Measurements from ENCODE around the gene PRKAR2A. TPM values are rescaled to one million over a fixed set of nuclear protein-coding genes. Genes with fewer than 3 reads are reported as not detected.
"Not testable (repeated sequence)": the region's sequence is repeated elsewhere in the genome, so short reads cannot be mapped to it uniquely, and the experiment has no call there.

PRKAR2A gene
- polyA plus RNA-seq, 1 of the 3 experiments (the other 2 are of a cell fraction) = 5.2 TPM

DNA sequence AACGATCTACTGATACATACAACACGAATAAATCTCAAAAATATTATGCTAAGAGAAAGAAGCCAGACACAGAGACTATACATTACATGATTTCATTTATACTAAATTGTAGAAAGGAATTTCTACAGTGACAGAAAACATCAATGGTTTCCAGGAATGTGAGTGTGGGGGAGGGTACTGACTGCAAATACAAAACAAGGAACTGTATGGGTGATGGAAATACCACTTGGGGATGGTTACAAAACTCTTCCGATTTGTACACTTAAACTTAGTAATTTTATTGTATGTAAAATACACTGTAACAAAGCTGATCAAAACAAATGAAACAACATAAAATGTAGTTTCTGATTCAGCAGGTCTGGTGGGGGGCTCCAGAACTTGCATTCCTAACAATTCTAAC lies 84.9 kb downstream of the PRKAR2A start:
- DNase-seq = no peak
- WGBS (ENCODE audit: low lambda C conversion rate) = 94% methylated on average over 3 of the region's 3 CpGs
- Histone ChIP-seq H4K20me1 (ENCODE audit: insufficient read depth) (no peaks in the 10 kb centered on the region), H3K9ac (no peak overlapping the region), H3K4me3 (ENCODE audit: low read depth in 2 of 2, low read length in 1 of 2) (no peak overlapping the region), H3K36me3 (replicated peaks in 1 of 2; ENCODE audit: control insufficient read depth in 1 of 2, insufficient read depth in 2 of 2, low read length in 1 of 2) (peaks cover 4 to 14% of the 10 kb centered on the region in 2 experiments), H3K9me2 (no peaks in the 10 kb centered on the region), H3K9me3 (no peaks in the 10 kb centered on the region), H3K27ac (ENCODE audit: low read depth in 2 of 2, low read length in 1 of 2) (no peak overlapping the region), H3K79me2 (ENCODE audit: insufficient read depth) (no peaks in the 10 kb centered on the region), H3K4me1 (ENCODE audit: control insufficient read depth in 1 of 2, insufficient read depth in 2 of 2, low read depth in 1 of 2, low read length in 1 of 2) (no peaks in the 10 kb centered on the region), H2AFZ (ENCODE audit: low read depth) (no peak overlapping the region), H3K4me2 (no peak overlapping the region), H3K27me3 (ENCODE audit: insufficient read depth) (no peaks in the 10 kb centered on the region), H3F3A (replicated peaks; ENCODE audit: insufficient read depth) (peaks cover 5% of the 10 kb centered on the region)
- CTCF ChIA-PET = interaction anchor here (1.5 kb wide), 1 partner anchor 23 kb away, joined by 6 read pairs; no protein-coding TSS in a partner anchor
- POLR2A ChIA-PET = no interaction called here
- no peak for TF ChIP-seq CHD2 (IDR thresholded peaks at IDR 0.05; ENCODE audit: low read length, partially characterized antibody)
- TF ChIP-seq TCF12 (IDR thresholded peaks at IDR 0.05) = no peak
- no peak for TF ChIP-seq JUND (IDR thresholded peaks at IDR 0.05)
- no peak for TF ChIP-seq YY1 (IDR thresholded peaks at IDR 0.05; ENCODE audit: low read depth)

DNA sequence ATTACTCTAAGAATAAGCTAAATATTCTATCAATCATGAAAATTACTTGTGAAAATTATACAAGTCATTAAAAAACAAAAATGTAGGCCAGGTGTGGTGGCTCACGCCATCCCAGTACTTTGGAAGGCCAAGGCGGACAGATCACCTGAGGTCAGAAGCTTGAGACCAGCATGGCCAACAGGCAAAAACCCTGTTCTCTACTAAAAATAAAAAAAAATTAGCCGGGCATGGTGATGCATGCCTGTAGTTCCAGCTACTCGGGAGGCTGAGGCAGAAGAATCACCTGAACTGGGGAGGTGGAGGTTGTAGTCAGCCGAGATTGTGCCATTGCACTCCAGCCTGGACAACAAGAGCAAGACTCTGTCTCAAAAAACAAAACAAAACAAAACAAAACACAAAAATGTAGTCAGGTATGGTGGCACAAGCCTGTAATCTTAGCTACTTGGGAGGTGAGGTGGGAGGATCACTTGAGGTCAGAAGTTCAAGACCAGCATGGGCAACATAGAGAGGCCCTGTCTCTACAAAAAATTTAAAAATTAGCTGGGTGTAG lies 87.6 kb downstream of the PRKAR2A start:
- DNase-seq; H3K4me1 ChIP-seq (ENCODE audit: control insufficient read depth in 1 of 2, insufficient read depth in 2 of 2, low read depth in 1 of 2, low read length in 1 of 2); H2AFZ ChIP-seq (ENCODE audit: low read depth); H4K20me1 ChIP-seq (ENCODE audit: insufficient read depth); POLR2A ChIA-PET; H3K4me3 ChIP-seq (ENCODE audit: low read depth in 2 of 2, low read length in 1 of 2); H3K27ac ChIP-seq (ENCODE audit: low read depth in 2 of 2, low read length in 1 of 2); H3K79me2 ChIP-seq (ENCODE audit: insufficient read depth); H3K4me2 ChIP-seq; H3K9ac ChIP-seq; H3K27me3 ChIP-seq (ENCODE audit: insufficient read depth); H3K9me3 ChIP-seq; H3K9me2 ChIP-seq; H3F3A ChIP-seq (replicated peaks; ENCODE audit: insufficient read depth): not testable (repeated sequence)
- H3K36me3 ChIP-seq (replicated peaks in 1 of 2; ENCODE audit: control insufficient read depth in 1 of 2, insufficient read depth in 2 of 2, low read length in 1 of 2) = peaks cover 4 to 19% of the 10 kb centered on the region in 2 experiments
- 88% methylated on average over 5 of the region's 5 CpGs for WGBS (ENCODE audit: low lambda C conversion rate)
- CTCF ChIA-PET = interaction anchor here (1.0 to 2.3 kb wide), 3 partner anchors 20 to 563 kb away, joined by 3 to 11 read pairs (median 4); partner anchors contain the start of gene NCKIPSD

DNA sequence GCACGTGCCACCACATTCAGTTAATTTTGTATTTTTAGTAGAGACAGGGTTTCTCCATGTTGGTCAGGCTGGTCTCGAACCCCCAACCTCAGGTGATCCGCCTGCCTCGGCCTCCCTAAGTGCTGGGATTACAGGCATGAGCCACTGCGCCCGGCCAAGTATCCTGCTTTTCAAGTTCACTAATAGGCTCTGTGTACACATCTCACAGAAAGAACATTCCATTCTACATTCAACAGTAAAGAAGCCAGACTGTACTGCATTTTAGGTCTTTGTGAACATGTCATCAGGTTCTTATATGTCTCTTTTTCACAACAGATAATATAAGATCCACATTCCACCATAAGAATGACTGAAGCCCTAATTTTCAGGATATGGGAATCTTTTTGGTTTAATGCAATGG lies 88.1 kb downstream of the PRKAR2A start:
- 100% methylated on average over 5 of the region's 6 CpGs for WGBS (ENCODE audit: low lambda C conversion rate)
- DNase-seq; H3K79me2 ChIP-seq (ENCODE audit: insufficient read depth); H2AFZ ChIP-seq (ENCODE audit: low read depth); H3K4me3 ChIP-seq (ENCODE audit: low read depth in 2 of 2, low read length in 1 of 2); H3K27ac ChIP-seq (ENCODE audit: low read depth in 2 of 2, low read length in 1 of 2); POLR2A ChIA-PET; H3K4me2 ChIP-seq; H3K27me3 ChIP-seq (ENCODE audit: insufficient read depth); H3F3A ChIP-seq (replicated peaks; ENCODE audit: insufficient read depth); H3K9me2 ChIP-seq; H3K9ac ChIP-seq; H4K20me1 ChIP-seq (ENCODE audit: insufficient read depth); H3K4me1 ChIP-seq (ENCODE audit: control insufficient read depth in 1 of 2, insufficient read depth in 2 of 2, low read depth in 1 of 2, low read length in 1 of 2); H3K9me3 ChIP-seq: not testable (repeated sequence)
- H3K36me3 ChIP-seq (replicated peaks in 1 of 2; ENCODE audit: control insufficient read depth in 1 of 2, insufficient read depth in 2 of 2, low read length in 1 of 2) = peaks cover 4 to 21% of the 10 kb centered on the region in 2 experiments
- CTCF ChIA-PET = interaction anchor here (1.0 to 2.3 kb wide), 3 partner anchors 20 to 563 kb away, joined by 3 to 11 read pairs (median 4); partner anchors contain the start of gene NCKIPSD

DNA sequence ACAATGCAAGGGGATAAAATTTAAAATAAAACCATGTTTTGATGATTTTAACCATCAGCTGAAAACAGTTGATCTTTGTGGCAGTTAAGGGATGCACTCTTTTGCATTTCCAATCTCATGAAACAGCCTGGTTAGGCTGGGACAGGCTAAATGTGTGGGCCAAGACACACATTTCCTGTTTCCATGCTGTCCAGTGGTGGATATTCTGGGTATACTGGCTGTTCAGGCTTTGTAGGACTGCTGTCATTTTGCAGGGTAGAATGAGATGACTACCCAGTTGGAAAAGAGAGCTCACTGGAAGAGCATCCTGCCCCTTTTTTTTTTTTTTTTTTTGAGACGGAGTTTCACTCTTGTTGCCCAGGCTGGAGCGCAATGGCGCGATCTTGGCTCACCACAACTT lies 88.6 kb downstream of the PRKAR2A start:
- Histone ChIP-seq H3F3A (replicated peaks; ENCODE audit: insufficient read depth) (peaks cover 2% of the 10 kb centered on the region), H3K4me1 (ENCODE audit: control insufficient read depth in 1 of 2, insufficient read depth in 2 of 2, low read depth in 1 of 2, low read length in 1 of 2) (no peaks in the 10 kb centered on the region), H3K9ac (no peak overlapping the region), H2AFZ (ENCODE audit: low read depth) (no peak overlapping the region), H3K27ac (ENCODE audit: low read depth in 2 of 2, low read length in 1 of 2) (no peak overlapping the region), H3K9me3 (no peaks in the 10 kb centered on the region), H3K4me3 (ENCODE audit: low read depth in 2 of 2, low read length in 1 of 2) (no peak overlapping the region), H4K20me1 (ENCODE audit: insufficient read depth) (no peaks in the 10 kb centered on the region), H3K9me2 (no peaks in the 10 kb centered on the region), H3K36me3 (replicated peaks in 1 of 2; ENCODE audit: control insufficient read depth in 1 of 2, insufficient read depth in 2 of 2, low read length in 1 of 2) (peaks cover 4 to 20% of the 10 kb centered on the region in 2 experiments), H3K79me2 (ENCODE audit: insufficient read depth) (no peaks in the 10 kb centered on the region), H3K27me3 (ENCODE audit: insufficient read depth) (no peaks in the 10 kb centered on the region), H3K4me2 (no peak overlapping the region)
- CTCF ChIA-PET = interaction anchor here (1.5 to 2.3 kb wide), 2 partner anchors 12 to 19 kb away, joined by 4 to 11 read pairs; no protein-coding TSS in a partner anchor
- DNase-seq = no peak
- WGBS (ENCODE audit: low lambda C conversion rate) = 97% methylated on average over 4 of the region's 4 CpGs
- POLR2A ChIA-PET = no interaction called here
- TF ChIP-seq IRF3 (IDR thresholded peaks at IDR 0.05; ENCODE audit: low read depth, low read length) = no peak
- TF ChIP-seq MEF2A (IDR thresholded peaks at IDR 0.05; ENCODE audit: borderline replicate concordance, low read depth) = no peak
- TF ChIP-seq TEAD4 (IDR thresholded peaks at IDR 0.05; ENCODE audit: borderline replicate concordance, insufficient read depth) = no peak
- TF ChIP-seq RXRA (IDR thresholded peaks at IDR 0.05; ENCODE audit: borderline replicate concordance, low read depth) = no peak
- TF ChIP-seq EP300 (IDR thresholded peaks at IDR 0.05; ENCODE audit: borderline replicate concordance in 1 of 2, low read depth in 1 of 2, low read length in 1 of 2) = no peak
- no peak for TF ChIP-seq SIN3A (IDR thresholded peaks at IDR 0.05; ENCODE audit: borderline replicate concordance, low read depth, low read length)
- TF ChIP-seq ELF1 (IDR thresholded peaks at IDR 0.05) = no peak
- TF ChIP-seq CHD2 (IDR thresholded peaks at IDR 0.05; ENCODE audit: low read length, partially characterized antibody) = no peak
- no peak for TF ChIP-seq PBX3 (IDR thresholded peaks at IDR 0.05)
- no peak for TF ChIP-seq RCOR1 (IDR thresholded peaks at IDR 0.05; ENCODE audit: low read length)
- no peak for TF ChIP-seq FOXM1 (IDR thresholded peaks at IDR 0.05; ENCODE audit: low read depth)
- no peak for TF ChIP-seq GATA2 (CRISPR knock-in tag; IDR thresholded peaks at IDR 0.05)
